Midbrain (tissue), 1 donor: Measurements from ENCODE around the gene PTPRN2.

Source experiments
- DNase-seq: peaks from one replicate; lab custom pipeline; 2025; lab: John Stamatoyannopoulos, UW

The PTPRN2 gene

DNA sequence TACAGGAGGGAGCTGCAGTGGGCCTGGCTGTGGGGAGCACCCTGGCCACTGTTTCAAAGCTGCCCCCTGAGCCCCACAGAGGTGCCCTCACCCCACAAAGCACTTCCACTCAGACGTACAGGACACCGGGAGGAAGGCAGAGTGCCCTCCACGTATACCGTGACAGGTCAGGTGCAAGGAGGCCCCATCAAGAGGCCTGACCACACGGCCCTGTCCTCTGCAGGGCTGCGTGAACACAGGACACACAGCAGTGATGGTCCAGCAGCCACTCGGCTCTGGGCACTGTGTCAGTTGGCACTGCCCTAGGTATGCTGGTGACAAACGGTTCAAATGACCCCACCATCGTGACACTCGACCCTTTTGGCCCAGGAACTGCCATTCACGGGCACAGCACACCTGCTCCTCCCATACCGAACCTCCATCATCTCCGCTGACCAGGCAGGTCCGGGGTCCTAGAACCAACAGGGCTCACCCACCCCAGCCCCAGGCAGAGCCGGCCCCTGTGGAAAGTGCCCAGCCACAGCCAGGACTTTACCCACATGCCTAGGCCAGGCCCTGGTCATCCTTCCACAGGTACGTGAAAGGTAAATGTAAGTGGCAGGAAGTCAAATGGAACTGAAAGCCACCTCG lies 560.9 kb downstream of the PTPRN2 start:
- no peak for DNase-seq

DNA sequence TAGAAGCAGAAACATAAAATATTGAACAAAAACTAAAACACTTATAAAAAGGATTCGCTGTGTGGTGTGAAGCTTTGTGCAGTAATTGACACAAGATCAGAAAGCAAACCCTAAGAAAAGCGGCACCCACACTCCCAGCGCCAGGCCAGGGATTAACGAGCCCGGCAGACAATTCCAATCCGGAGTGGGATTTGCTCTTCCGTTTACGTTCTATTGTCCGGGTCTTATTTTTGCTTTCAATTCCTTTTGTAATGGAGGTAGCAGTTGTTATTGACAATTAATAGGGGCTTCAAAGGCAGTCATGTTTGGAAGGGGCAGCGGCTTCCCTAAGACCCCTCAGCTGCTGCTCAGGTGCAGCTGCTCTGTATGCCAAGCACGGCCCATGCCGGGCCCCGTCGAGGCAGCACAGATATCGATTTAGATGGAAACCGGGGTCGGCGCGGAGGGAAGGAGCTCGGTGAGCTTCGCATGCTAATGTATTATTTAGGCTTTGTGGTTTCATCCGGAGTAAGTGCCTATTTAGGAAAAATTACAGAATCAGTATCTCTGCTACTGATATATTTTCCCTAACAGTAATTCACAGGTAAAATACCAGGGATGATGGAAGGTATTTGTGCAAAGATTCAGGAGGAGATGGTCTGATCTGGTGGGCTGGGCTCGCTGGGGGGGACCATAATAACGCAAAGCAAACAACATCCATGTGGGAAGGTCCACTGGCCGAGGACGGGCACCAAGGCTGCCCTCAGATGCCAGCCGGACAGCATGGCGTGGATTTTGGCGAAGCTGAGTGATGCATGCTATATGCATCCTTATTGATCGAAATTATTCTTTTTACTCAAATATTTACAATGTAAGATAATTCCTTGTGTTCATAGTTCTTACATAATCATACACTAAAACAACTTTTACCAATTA lies 561.7 kb downstream of the PTPRN2 start:
- DNase-seq = no peak

DNA sequence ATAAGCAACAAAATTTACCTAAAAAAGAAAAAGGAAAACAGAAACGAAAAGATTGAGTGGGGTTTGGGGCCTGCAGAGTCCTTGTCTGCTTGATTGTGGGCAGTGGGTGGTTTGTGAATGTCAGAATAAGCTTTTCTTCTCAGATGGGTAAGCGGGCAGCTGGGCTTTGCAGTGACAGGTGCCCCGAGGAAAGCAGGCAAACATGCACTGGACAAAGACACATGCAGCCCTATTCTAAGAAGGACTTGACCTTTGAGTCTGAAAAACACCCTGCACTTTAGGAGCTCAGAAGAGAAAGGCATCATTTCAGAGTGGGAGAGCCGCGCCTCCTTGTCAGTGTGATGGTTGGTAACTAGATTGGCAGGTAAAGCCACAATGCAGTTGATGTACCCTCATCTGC lies 562.7 kb downstream of the PTPRN2 start:
- DNase-seq = no peak

DNA sequence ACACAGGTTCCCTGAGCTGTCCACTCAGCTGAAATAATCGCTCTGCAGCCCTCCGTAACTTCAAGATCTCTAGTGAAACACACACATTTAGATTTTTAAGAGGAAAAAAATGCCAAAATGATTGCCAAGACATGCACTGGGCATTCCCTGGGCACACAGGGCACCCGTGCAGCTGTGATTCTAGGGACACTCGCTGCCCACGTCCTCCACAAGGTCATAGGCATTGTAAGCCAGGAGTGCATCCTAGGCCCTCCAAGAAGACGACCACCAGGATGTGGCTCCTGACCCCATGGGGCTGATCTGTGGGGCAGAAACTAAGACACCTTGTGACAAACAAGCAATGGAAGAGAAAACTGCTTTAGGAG lies 563.3 kb downstream of the PTPRN2 start:
- no peak for DNase-seq

DNA sequence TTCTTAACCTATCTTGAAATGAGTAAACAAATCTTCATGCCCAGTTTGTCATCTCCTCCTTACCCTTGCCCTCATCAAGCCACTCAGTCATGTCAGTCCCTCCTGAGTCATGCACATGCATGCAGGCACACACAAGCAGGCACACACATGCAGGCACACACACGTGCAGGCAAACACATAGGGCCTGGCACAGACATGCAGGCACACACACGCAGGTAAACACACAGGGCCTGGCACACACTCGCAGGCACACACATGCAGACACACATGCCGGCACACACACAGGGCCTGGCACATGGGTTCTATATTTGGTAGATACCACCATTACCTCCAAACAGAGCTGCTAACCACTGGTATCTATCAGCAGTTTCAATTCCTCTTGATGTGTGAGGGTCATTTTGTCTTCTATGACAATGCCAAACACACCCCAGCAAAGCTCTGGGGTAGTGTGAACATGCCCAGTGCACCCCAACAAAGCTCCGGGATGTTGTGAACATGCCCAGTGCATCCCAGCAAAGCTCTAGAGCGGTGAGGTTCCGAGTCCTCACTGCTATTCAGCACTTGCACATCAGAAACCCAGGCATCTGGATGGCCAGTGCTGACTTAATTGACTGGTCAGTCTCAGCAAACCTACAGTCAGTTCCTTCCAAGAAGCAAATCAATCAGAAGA lies 563.8 kb downstream of the PTPRN2 start:
- DNase-seq = no peak

DNA sequence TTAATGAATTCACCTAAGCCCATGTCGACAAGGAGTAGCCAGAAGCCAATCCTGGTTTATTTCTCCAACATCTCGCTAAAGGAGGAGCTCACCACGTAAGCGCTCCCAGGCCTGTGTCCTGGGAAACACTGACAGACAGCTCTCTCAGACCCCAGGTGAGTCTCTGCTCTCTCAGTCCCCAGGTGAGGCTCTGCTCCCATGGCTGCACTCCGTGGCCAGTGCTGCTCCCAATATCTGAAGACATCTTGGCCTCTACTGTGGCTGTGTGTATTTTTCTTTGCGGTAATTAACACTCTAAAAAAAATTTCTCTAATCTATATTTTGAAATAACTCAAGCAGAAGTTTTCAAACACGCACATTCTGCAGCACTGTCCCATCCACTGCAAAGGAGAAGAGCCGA lies 564.5 kb downstream of the PTPRN2 start:
- DNase-seq = no peak

DNA sequence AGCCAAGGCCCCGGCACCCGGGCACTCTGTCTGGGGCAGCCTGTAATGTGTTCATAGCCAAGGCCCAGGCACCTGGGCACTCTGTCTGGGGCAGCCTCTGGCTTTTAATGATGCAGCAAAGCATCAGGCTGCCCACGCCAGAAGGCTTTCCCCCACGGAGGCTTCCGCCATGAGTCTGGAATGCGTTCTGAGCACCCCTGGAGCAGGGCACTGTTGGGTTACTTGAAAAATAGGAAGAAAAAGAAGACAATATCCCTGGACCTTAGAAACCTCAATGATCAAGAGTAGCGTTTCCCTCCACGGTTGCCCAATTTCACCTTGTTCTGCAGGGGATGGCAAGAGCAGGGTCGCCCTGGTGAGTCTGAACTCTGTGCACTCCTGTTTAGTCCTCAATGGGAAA lies 565.0 kb downstream of the PTPRN2 start:
- no peak for DNase-seq

DNA sequence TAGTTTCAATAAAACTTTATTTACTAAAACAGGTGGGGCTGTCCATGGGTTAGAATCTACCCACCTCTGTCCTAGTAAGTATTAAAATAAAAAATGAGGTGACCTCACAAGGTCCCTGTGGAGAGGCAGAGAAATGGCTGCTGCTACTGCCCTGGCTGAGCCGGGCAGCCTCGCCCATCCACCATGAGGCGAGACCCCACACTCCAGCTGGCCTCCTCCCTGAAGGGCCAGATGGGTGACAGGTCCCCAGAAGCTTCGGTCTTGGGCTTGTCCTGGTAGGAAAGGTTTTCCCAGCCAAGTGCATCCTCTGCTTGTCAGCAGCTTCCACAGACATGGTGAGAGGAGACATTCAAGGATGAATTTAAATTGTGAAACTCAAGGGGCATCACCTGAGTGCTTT lies 565.8 kb downstream of the PTPRN2 start:
- no peak for DNase-seq

DNA sequence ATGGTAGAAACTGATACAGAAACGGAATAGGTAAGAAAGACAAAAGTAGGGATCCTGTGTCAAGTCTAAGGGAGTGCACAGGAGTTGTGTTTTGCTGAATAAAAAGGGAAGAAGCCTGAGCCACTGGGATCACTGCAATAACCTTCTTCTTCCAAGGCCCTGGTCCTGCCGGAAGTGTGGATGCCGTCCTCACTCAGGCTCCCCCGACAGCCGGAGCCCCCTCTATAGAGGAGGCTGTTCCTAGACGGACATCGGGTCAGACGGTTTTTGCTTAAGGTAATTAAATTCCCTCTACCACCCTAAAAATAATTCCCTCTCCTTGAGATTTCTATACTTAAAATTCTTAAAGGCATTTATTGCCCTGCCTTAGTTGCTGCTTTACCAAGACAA lies 566.9 kb downstream of the PTPRN2 start:
- DNase-seq = no peak

DNA sequence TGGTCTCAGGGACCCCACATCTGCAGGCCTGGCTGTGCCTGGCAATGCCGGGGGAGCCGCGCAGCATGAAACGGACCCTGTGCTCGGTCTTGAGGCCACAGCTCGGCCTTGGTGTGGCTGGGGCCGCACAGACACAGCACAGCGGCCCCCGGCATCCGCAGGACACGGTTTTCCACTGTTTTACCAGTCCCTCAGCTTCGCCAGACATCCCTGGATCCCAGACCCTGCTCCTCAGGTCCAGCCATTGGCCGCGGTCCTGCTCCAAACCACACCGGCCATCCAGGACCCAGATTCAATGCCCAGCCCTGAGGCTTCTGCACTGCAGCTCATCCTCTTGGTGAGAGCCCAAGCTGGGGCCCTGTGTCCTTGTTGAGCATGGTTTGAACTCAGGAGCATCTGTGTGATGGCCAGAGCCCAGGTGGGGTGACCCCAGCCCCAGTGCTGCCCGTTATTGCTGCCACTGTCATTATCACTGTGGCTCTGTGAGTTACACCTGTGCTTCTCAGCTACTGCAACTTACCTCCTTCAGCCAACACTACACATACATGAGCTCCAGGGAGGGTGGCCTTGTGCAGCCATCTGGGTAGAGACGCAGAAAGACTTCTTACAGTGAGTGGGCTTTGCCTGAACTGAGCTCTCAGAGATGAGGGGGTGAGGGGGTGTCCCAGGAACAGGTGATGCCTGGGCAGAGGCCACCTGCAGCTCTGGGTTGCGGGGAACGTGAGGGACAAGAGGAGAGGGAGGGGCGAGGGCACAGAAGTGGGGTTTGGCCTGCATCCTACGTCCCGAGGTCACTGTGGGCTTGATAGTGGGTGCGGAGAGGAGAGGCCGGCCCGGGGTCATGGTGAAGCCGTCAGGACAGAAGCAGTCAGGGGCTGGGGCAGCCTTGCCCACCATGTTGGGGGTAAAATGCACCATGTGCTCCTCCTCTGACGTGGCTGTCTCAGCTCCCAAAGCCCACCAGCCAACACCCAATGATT lies 567.6 kb downstream of the PTPRN2 start:
- no peak for DNase-seq

DNA sequence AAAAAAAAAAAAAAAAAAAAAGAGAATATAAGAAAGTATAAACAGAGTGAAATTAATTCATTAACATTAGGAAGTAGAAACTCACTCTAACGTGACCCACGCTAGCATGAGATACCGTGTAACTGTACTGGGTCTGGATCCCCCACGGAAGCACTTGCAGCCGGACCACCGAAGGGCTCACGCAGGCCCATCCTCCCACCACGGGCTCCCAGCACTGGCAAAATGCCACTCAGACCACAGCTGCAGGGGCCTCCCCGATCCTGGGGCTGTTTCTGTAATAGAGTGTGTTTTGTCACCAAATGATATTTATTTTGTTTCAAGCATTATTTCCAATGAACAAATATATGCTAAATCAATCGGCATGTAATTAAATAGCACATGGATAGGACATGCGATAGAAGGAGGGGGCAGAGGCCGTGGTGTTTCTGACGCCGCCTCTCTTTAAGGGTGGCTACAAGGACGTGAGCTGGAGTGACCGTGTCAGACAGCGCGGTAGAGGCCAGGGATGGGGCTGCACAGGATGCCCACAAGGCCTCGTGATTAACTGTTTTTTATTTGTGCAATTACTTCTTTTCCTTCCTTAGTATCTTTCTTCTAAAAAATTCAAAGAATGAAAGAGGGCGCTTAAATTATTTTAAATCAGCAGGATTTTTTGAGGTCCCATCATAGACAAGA lies 568.5 kb downstream of the PTPRN2 start:
- DNase-seq = no peak

DNA sequence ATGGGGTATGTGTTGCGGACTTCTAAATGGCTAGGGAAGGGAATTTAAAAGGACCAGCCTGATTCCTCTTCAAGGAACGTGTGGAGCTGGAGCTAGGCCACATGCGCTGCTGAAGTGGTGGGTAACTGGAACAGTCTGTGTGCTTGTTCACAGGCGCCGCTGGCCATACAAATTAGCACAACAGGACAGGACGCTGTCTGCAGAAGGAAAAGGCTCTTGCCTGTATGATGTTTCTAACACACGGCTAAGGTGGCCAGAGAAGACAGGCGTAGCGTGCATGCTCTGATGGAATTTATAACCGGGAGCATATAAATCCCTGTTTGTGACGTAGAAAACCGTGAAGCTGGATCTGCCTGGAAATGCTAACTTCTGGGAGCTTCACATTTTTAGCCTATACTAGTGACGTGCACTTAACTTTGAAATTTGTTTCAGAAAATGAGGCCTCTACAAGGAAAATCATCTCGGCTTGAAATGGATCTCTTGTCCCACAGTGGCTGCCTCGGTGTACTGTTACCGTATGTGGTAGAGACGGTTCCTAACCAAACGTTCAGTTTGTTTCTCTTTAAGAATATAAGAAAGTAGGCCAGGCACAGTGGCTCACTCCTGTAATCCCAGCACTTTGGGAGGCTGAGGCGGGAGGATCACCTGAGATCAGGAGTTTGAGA lies 569.4 kb downstream of the PTPRN2 start:
- DNase-seq = no peak

DNA sequence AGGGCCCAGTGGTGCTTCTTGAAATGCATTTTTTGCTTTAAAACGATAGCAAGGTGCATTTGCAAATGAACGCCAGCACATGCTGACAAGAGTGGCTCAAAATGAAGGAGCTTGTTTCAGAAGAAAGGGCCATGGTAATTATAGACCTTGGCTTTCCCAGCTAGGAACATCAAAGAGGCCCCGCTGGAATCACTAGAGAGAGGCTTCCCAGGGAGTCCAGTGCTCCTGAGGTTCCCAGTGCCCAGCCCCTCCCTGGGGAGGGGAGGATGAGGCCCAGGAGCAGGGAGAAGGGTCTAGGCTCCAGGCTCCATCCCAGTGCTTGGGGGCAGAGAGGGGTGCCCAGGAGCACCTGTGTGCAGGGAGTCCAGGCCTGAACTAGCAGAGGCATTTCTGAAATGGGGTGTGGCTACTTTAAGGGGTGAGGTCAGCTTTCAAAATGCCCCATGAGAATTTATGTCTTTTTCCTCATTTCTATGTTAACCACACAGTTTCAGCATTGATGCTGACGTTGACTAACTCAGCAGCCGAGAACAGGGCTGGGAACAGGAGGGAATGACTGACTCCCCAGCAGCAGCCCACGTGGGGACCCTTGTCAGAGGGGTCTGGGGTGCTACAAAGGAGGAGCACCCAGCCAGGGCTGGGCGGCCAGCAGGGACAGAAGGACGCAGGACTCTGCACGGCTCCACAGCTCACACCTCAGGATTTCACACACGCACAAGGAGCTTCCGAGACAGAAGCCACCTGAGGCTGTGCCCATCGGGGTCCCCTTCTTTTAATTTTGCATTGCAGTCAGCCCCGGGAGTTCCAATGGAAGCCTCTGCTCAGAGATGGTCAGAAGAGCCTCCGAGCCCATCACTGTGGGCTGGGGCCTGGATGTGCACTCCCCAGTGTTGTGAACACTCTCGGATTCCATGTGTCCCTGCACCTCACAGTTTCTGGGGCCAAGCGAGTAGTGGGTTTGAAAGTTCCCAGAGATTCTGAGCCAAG lies 570.2 kb downstream of the PTPRN2 start:
- no peak for DNase-seq

DNA sequence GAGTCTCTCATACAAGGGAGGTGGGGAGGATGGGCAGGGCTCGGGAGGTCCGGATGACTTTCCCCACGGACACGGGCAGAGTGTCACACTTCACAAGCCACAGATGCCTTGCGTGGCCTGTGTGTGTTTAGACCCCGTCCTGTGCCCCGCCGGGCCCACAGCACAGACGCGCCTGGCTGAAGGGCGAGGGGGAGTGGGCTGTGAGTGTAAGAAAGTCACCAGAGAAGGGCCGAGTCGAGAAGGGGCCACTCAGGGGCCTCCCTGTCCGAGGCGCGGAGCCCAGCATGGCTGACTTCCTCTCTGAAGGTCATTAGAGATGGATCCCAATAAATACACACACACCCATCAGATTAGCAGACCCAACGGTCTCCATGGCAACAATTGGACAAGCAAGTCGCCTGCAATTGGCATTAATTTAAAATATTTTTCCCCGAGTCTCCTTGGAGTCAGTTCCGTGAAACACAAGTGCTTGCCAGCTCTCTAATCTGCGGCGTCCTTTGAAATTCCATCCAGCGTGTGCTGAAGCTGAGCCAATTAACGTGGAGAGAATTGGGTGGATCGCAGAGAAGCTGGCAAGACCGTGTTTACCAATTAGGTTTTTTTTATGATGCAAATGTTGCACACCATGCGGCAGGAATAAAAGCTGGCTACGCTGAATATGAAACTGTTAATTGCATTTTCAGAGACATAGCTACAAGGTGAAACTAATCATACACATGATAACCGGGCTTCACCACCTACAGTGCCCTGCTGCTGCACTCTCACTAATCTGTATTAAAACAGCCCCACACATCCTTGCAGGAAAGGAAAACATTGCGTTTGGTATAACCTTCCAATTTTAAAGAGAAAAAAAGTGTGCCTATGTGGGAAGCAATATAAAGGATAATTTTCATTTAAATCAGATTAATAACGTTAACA lies 571.2 kb downstream of the PTPRN2 start:
- DNase-seq = no peak

DNA sequence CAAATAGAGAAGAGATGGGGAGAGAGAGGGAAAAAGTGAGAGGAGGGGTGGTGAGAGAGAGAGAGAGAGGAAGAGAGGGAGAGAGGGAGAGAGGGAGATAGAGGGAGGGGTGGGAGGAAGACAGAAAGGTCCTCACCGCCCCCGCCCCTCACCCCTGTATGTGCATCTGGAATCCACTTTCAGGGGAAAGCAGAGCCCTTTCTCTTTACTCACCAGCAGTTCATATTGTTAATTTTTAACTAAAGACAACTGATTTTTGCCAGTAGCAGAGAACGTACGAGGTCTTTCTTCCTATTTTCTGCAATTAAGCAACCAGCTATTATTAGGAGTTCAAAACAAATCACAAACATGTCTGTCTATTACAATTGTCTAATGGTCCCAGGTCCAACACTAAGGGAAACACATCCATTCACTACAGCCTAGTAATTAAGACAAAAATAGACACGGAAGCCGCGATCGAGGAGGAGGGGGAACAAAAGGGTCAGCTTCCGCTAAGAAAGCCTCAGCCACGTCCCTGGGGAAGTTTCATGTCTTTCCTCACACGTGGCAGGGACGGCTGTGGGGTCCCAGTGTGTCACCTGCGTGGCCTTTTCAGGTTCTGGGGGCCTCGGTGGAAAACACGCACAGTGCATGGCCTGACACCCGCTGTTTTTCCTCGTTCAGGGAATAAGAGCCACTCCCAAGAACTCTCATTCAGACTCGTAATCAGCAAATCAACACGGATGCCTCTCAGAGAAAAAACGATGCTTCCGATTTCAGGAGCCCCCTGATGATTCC lies 572.0 kb downstream of the PTPRN2 start:
- no peak for DNase-seq

DNA sequence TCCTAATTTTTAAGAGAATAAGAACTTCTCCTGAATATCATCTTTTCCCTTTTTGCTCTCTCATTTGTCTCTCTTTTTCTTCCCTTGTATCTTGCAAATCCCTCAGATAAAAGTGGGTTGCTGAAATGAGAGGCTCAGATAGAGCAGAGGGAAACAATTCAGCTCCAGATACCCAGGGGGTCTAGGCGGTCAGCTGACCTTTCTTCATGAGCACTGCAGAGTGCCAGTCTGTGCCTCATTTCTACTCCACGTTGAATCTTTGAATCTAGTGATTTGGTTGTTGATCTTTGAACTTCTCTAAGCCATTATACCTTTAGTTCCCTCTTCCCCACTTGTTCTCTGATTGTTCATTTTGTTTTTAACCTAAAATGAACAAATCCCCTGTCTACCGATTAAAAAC lies 572.6 kb downstream of the PTPRN2 start:
- no peak for DNase-seq

DNA sequence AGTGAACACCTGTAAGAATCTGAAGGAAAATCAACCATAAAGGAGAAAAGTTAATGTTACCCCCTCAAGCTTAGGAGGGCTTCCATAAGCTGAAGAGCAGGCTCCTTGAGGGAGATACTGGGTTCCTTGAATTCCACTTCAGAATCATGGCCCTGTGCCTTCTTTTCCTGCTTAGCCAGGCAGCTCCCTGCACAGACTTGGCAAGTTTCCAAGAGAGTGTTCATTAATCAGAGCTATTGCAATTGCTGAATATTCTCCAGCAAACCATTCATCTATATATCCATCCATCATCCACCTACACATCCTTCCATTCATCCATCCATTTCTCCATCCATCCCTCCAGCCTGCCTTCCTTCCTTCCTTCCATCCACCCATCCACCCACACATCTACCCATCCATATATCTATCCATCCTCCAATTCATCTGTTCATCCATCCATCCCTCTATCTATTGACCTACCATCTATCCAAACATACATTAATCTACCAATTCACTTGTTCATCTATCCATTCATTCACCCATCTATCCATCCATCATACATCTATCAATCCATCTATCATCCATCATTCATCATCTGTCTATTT lies 574.4 kb downstream of the PTPRN2 start:
- no peak for DNase-seq
